K562 (cell line): Measurements from ENCODE around the gene OR2Y1. TPM values are rescaled to one million over a fixed set of nuclear protein-coding genes. Genes with fewer than 3 reads are reported as not detected.

Source experiments
- ATAC-seq: fragments of 200-7000 bp; cut with Tn5 transposase; 3 replicates; pipeline ENCODE4 v1.9.1; 2020; ENCODE audit warnings: moderate library complexity
- BruUV-seq: library from RNA; stranded (reverse); fragments of 400-500 nt; replicated peaks from 2 replicates; lab custom pipeline; 2021; lab: Mats Ljungman, UMichigan
- CTCF ChIA-PET: fragments of 300-600 bp; formaldehyde crosslinking; extraction: SDS; loops from one replicate; lab custom pipeline; 2021; ENCODE audit warnings: low intra/inter-chr PET ratio; lab: Yijun Ruan, JAX
- POLR2A ChIA-PET: fragments of 300-600, 350-650 bp; sonication (Branson Sonifier 250); formaldehyde crosslinking; extraction: SDS; loops from one replicate; lab custom pipeline; 2021; ENCODE audit warnings: antibody characterized with exemption, inconsistent platforms; lab: Yijun Ruan, JAX
- DNase-seq, 4 experiments: peaks; one replicate each; pipeline versions ENCODE4 v3.0.0 to v3.0.0-alpha.2; 2011 to 2018; ENCODE audit warnings: low spot score in 3 of 4, mixed read lengths in 3 of 4; ENCODE audit errors: extremely low read depth in 1 of 4
- FAIRE-seq: peaks from 2 replicates; lab custom pipeline; 2011; peaks lifted over from hg19 to GRCh38; lab: Jason Lieb, UNC
- H2AFZ ChIP-seq: 2 replicates; pipeline ENCODE4 v1.6.0; 2011; ENCODE audit warnings: low read depth, low read length, control low read depth, inconsistent platforms
- H3K27ac ChIP-seq: fragments of 200-600 bp; 3 replicates; pipeline ENCODE4 v1.8.0; 2011; ENCODE audit warnings: low read depth, mild to moderate bottlenecking, control low read depth, inconsistent platforms, low read length, moderate library complexity, mixed read lengths; ENCODE audit errors: extremely low read depth
- H3K27me3 ChIP-seq, 2 experiments: fragments of 300-600 bp in 1 of 2; 2 replicates in 1 of 2; 3 replicates in 1 of 2; pipeline versions ENCODE4 v1.6.0 to v1.8.0; 2011; ENCODE audit warnings: inconsistent platforms in 2 of 2, low read length in 2 of 2, mild to moderate bottlenecking in 1 of 2, mixed read lengths in 1 of 2, moderate library complexity in 1 of 2; ENCODE audit not compliant: control insufficient read depth in 2 of 2, insufficient read depth in 2 of 2
- H3K36me3 ChIP-seq: fragments of 300-600 bp; 3 replicates; pipeline ENCODE4 v1.8.0; 2011; ENCODE audit warnings: mild to moderate bottlenecking, low read length, inconsistent platforms; ENCODE audit not compliant: control insufficient read depth, insufficient read depth
- H3K4me1 ChIP-seq, 2 experiments: fragments of 200-600 bp in 1 of 2; replicated peaks in 1 of 2; 2 replicates in 1 of 2; 3 replicates in 1 of 2; pipeline versions ENCODE4 v1.5.1 to v1.8.0; 2011; ENCODE audit warnings: inconsistent platforms in 2 of 2, low read length in 2 of 2, mild to moderate bottlenecking in 1 of 2, mixed read lengths in 1 of 2, moderate library complexity in 1 of 2; ENCODE audit not compliant: control insufficient read depth in 2 of 2, insufficient read depth in 2 of 2
- H3K4me2 ChIP-seq: 2 replicates; pipeline ENCODE4 v1.6.1; 2011; ENCODE audit warnings: low read length, control low read depth, inconsistent platforms, mixed read lengths; ENCODE audit not compliant: insufficient read depth
- H3K4me3 ChIP-seq: fragments of 200-600 bp; sonication (generic), shearing (Covaris generic); 2 replicates; pipeline ENCODE4 v1.5.1; 2016; ENCODE audit warnings: control low read depth, inconsistent platforms
- H3K79me2 ChIP-seq: fragments of 200-600 bp; 3 replicates; pipeline ENCODE4 v1.8.0; 2011; ENCODE audit warnings: low read length, inconsistent platforms; ENCODE audit not compliant: control insufficient read depth, insufficient read depth
- H3K9ac ChIP-seq, 2 experiments: 2 replicates each; pipeline versions ENCODE4 v1.6.0 to v1.6.1; 2011; ENCODE audit warnings: low read depth in 2 of 2, low read length in 2 of 2, control low read depth in 1 of 2, inconsistent platforms in 1 of 2, mild to moderate bottlenecking in 1 of 2, mixed read lengths in 1 of 2; ENCODE audit not compliant: insufficient read depth in 1 of 2
- H3K9me1 ChIP-seq: one replicate; pipeline ENCODE4 v1.6.0; 2011; ENCODE audit warnings: inconsistent platforms, mild to moderate bottlenecking, low read length, moderate library complexity; ENCODE audit not compliant: control insufficient read depth, insufficient read depth
- H3K9me3 ChIP-seq: replicated peaks from 2 replicates; pipeline ENCODE4 v1.5.1; 2011; ENCODE audit warnings: low read depth, low read length, inconsistent platforms; ENCODE audit not compliant: control insufficient read depth, insufficient read depth
- H4K20me1 ChIP-seq: replicated peaks from 2 replicates; pipeline ENCODE4 v1.6.1; 2011; ENCODE audit warnings: low read length, inconsistent platforms, mixed read lengths; ENCODE audit not compliant: control insufficient read depth, insufficient read depth
- ARID3B ChIP-seq: fragments of 250-450 bp; sonication (Bioruptor Pico); IDR thresholded peaks from 2 replicates; pipeline ENCODE4 v1.4.0; 2020; ENCODE audit warnings: borderline replicate concordance
- CXXC5 ChIP-seq: fragments of 250-450 bp; sonication (Bioruptor Pico); IDR thresholded peaks from 2 replicates; pipeline ENCODE4 v1.8.0; 2022; ENCODE audit warnings: inconsistent platforms, mild to moderate bottlenecking, moderate library complexity
- EGR1 ChIP-seq: fragments of 450-650 bp; conservative IDR thresholded peaks from 2 replicates; pipeline ENCODE4 v1.6.1; 2017; ENCODE audit warnings: mild to moderate bottlenecking
- NCOR1 ChIP-seq: fragments of 450-650 bp; IDR thresholded peaks from 2 replicates; pipeline ENCODE4 v1.6.1; 2016; ENCODE audit warnings: mild to moderate bottlenecking, moderate library complexity
- NEUROD1 ChIP-seq: fragments of 150-350 bp; IDR thresholded peaks from 2 replicates; pipeline ENCODE4 v1.6.1; 2014; ENCODE audit warnings: borderline replicate concordance, low read length, low read depth; ENCODE audit not compliant: partially characterized antibody
- SETDB1 ChIP-seq: IDR thresholded peaks from one replicate; pipeline ENCODE4 v1.6.1; 2012; ENCODE audit warnings: low read length, control low read depth, inconsistent platforms
- TRIM24 ChIP-seq, 2 experiments: fragments of 450-650 bp; IDR thresholded peaks; 2 replicates each; pipeline ENCODE4 v1.6.1; 2016
- WHSC1 ChIP-seq: IDR thresholded peaks from one replicate; pipeline ENCODE4 v1.6.1; 2012; ENCODE audit warnings: low read length, control low read depth, inconsistent platforms
- ZNF282 ChIP-seq: sonication (generic); formaldehyde crosslinking; IDR thresholded peaks from 2 replicates; pipeline ENCODE4 v1.8.1; 2023; ENCODE audit warnings: missing genetic modification reagents
- ZNF644 ChIP-seq: fragments of 200-800 bp; sonication (Bioruptor generic); IDR thresholded peaks from 2 replicates; pipeline ENCODE4 v1.6.1; 2016; ENCODE audit warnings: low read depth, missing genetic modification characterization, missing compliant biosample characterization
- ZNF717 ChIP-seq: fragments of 250-450 bp; sonication (Bioruptor Pico); IDR thresholded peaks from 2 replicates; pipeline ENCODE4 v1.5.0; 2021
- WGBS: fragments of 100-300 bp; shearing (Covaris generic); methylation state at CpG from one replicate; pipeline ENCODE4 v1.1.6; 2016; ENCODE audit warnings: low coverage, mixed read lengths; ENCODE audit not compliant: insufficient coverage; ENCODE audit errors: missing lambda C conversion rate; 5-methylcytosine and 5-hydroxymethylcytosine counted together
- in situ Hi-C: fragments of 300-500 bp; cut with MboI; formaldehyde crosslinking; loops from 4 replicates; pipeline ENCODE4 v1.15.0; 2018; ENCODE audit warnings: inconsistent platforms, mixed read lengths
- intact Hi-C: fragments of 100-400 bp; cut with micrococcal nuclease; formaldehyde crosslinking; loops from 2 replicates; pipeline ENCODE4 v1.14.2; 2022
- polyA plus RNA-seq, 8 experiments: library from polyadenylated mRNA; depleted of rRNA in 4 of 8; stranded (reverse) in 5 of 8; unstranded in 3 of 8; fragments of >200 nt; fragmentation: Nextera tagmentation in 2 of 8; fragmentation: Illumina TruSeq in 1 of 8; extraction: Ambion mirVana in 2 of 8; extraction: Trizol in 1 of 8; gene quantifications; 2 replicates each; pipeline versions ENCODE4 v1.2.1 to v1.2.3, GENCODE V29; 2011 to 2014; ENCODE audit warnings: inconsistent platforms in 1 of 8, missing spikeins in 1 of 8
- total RNA-seq, 7 experiments: library from RNA; depleted of rRNA in 6 of 7; stranded (reverse); fragments of >200 nt in 6 of 7; fragmentation: Illumina TruSeq in 2 of 7; extraction: Trizol in 2 of 7; gene quantifications; 2 replicates each; pipeline versions ENCODE4 v1.2.1 to v1.2.3, GENCODE V29; 2011 to 2021; ENCODE audit warnings: low replicate concordance in 1 of 7
- TF ChIP-seq, protein P1 (sequence below): sonication (generic); formaldehyde crosslinking; IDR thresholded peaks from 2 replicates; pipeline ENCODE4 v1.8.0; 2022; ENCODE audit warnings: mild to moderate bottlenecking, missing genetic modification reagents
- TF ChIP-seq, protein P2 (sequence below): fragments of 450-650 bp; formaldehyde crosslinking; IDR thresholded peaks from 2 replicates; pipeline ENCODE4 v1.4.0; 2022; ENCODE audit warnings: mild to moderate bottlenecking, moderate library complexity

OR2Y1 gene
- total and polyA plus RNA-seq, 9 of the 15 experiments (the other 6 are each of a cell fraction or from before 2014, with no cell fraction given) = not detected

DNA sequence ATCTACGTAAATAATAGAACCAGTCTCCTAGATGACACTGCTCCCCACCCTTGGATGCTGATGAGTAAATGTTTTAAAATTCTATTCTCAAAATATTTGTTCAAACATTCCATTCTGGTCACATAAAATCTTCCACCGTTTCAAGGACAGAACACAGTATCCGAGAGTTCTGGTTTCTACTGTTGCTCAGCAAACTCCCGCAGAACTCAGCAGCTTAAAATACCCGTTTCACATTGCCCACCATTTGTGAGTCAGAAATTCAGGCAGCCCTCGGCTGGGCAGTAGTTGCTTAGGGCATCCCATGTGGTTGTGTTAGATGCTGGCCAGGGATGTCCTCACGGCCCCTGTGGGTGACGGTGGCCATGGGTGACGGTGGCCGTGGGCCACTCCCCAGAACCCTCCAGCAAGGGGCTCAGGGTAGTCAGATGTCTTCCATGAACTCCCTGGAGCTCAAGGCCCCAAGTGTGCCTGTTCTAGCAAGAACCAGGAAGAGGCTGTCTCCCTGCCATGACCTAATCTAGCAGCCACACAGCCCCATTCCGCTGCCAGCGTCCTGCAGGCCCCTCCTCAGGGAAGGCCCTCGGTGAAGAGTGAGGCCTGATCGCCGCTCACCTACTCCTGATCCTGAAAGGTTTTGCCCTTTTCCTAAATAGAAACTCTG is 45.4 kb upstream of the OR2Y1 start:
- no TSS peak for BruUV-seq
- Histone ChIP-seq H3K36me3 (peaks cover 12% of the 10 kb centered on the region; the same call in 2 of the 3 replicates), H3K27me3 (no peaks in the 10 kb centered on the region), H3K27ac (no peak overlapping the region), H3K9ac (peak overlapping the region in 1 of 2 experiments; percentile 46; a peak in 2 of 4 replicates), H3K79me2 (no peaks in the 10 kb centered on the region), H3K4me3 (no peak overlapping the region), H4K20me1 (no peaks in the 10 kb centered on the region), H3K4me2 (no peak overlapping the region), H2AFZ (no peak overlapping the region), H3K9me3 (no peaks in the 10 kb centered on the region; the same call in 1 of the 2 replicates), H3K9me1 (no peaks in the 10 kb centered on the region), H3K4me1 (peaks cover 31 to 38% of the 10 kb centered on the region in 2 experiments; a peak in 4 of 5 replicates)
- intact Hi-C loops = loop anchor here (2.0 kb wide), 2 partner anchors 84 to 374 kb away; no protein-coding TSS in a partner anchor
- in situ Hi-C loops = no loop called here
- DNase-seq (no peak), ATAC-seq (no peak), FAIRE-seq (no peak)
- ChIA-PET CTCF (interaction anchor here (0.6 to 0.7 kb wide), 2 partner anchors 326 to 398 kb away, joined by 3 read pairs; no protein-coding TSS in a partner anchor), POLR2A (interaction anchor here (1.9 to 2.2 kb wide), 2 partner anchors 9 to 17 kb away, joined by 7 to 9 read pairs; no protein-coding TSS in a partner anchor)
- TF ChIP-seq ARID3B (CRISPR knock-in tag) = no peak
- TF ChIP-seq NCOR1 = no peak
- TF ChIP-seq, protein P1, sequence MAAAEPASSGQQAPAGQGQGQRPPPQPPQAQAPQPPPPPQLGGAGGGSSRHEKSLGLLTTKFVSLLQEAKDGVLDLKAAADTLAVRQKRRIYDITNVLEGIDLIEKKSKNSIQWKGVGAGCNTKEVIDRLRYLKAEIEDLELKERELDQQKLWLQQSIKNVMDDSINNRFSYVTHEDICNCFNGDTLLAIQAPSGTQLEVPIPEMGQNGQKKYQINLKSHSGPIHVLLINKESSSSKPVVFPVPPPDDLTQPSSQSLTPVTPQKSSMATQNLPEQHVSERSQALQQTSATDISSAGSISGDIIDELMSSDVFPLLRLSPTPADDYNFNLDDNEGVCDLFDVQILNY (CRISPR knock-in tag) = no peak
- TF ChIP-seq NEUROD1 = no peak
- TF ChIP-seq SETDB1 = no peak
- TF ChIP-seq ZNF717 (CRISPR knock-in tag) = no peak
- no peak for TF ChIP-seq WHSC1
- no peak for TF ChIP-seq ZNF644 (tag)
- no peak for TF ChIP-seq EGR1
- TF ChIP-seq, protein P2, sequence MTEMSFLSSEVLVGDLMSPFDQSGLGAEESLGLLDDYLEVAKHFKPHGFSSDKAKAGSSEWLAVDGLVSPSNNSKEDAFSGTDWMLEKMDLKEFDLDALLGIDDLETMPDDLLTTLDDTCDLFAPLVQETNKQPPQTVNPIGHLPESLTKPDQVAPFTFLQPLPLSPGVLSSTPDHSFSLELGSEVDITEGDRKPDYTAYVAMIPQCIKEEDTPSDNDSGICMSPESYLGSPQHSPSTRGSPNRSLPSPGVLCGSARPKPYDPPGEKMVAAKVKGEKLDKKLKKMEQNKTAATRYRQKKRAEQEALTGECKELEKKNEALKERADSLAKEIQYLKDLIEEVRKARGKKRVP (CRISPR knock-in tag) = no peak
- TF ChIP-seq TRIM24 (IDR thresholded peaks at IDR 0.05) = no peak
- no peak for TF ChIP-seq CXXC5 (CRISPR knock-in tag)
- no peak for TF ChIP-seq ZNF282 (CRISPR knock-in tag)
- WGBS = 81% methylated on average over 15 of the region's 15 CpGs
